Activated CD8-positive, alpha-beta memory T cell treated with anti-CD3 and anti-CD28 coated beads for 48 hours (primary cell): ENCODE results near the gene ATP6V0C.
"Not testable (repeated sequence)": the region's sequence is repeated elsewhere in the genome, so short reads cannot be mapped to it uniquely, and the experiment has no call there.

ENCODE experiments used
- DNase-seq, 3 experiments: peaks; one replicate each; pipeline ENCODE4 v3.0.0-alpha.2; 2020; ENCODE audit warnings: low read depth in 2 of 3, low spot score in 2 of 3

The ATP6V0C gene

DNA sequence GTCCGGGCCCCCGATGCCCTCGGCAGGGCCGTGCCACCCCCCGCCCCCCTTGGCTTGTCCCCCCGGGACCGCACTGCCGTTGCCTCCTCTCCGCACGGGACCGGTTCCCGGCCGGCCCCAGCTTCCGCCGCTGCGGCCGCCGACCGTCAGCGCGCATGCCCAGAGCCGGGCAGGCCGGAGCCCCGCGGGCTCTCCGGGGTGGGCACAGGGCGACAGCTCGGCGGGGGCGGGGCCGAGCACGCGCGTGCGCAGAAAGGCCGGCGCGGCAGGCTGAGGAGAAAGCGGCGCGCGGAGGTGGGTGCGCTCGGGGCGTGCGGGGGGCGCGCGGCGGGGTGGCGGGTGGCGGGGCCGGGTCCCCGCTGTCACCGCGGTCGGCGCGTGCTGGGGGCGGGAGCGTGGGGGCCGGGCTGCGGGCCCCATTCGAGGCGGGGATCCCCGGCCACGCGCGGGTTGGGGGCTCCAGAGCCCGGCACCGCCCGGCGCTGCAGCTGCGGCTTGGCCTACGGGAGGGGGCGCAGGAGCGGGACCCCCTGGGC, 38.8 kb upstream of the ATP6V0C start, which contains the start of gene TBC1D24:
TSS of gene TBC1D24 (plus strand) at position 251 of the 536 bp plus-strand sequence. CDS start 21,022 bp downstream, outside the sequence.
- DNase-seq: peak; percentile 66 to 82 (median 69)

DNA sequence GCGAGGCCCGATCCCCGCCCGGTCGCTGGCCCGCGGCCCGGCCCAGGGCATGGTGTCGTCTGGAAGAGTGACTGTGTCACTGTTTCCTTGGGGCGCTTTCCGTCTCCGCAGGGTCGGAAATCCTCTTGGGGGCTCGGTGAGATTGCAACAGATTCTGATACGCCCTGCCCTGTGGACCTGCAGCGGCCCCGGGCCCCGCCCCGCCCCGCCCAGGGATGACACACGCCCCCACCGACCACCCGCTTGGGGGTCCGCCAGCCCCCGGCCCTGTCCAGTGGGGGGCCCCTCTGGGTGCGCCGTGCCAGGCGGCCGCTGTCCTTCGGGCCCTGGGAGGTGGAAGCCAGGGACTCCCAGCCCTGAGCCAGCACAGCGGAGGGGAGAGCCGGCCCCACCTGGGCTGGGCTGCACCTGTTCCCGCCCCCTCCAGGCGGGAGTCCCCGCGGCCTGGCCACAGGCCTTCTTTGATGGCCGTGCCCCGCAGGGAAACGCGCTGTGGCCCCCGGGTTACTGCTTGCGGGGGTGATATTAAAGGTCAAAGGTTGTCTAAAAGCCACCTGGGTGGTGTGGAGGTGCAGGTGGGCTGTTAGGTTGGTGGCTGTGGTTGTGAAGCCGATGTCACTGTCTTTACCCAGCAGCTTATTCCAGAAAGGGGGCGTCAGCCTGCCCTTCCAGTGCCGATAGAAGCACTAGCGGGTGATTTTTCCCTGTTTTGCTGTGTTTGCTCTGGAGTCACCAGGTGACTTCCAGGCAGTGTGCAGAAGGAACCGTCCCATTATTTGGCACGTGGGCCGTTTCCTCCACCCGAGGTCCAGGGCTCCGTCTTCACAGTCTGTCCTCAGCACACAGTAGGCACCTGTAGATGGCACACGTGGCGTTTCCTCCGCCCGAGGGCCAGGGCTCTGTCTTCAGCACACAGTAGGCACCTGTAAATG, 38.1 kb upstream of the ATP6V0C start:
- no peak for DNase-seq

DNA sequence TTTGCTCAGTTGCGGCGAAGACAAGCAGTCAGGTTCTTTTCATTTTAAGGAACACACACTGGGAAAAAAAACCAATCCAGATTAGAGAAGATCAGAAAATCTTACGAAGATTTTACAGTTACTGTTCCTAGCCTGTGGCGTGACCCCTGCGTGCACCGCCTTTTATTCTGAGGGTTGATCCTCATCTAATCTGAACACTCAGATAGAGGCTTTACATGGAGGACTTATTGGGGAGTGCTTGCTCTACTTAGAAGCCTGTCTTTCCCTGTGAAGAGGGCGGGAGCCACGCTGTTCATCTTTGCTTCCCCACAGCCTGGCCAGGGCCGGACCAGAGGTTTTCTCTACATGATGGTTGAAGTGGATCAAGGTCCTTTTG, 37.4 kb upstream of the ATP6V0C start:
- no peak for DNase-seq

DNA sequence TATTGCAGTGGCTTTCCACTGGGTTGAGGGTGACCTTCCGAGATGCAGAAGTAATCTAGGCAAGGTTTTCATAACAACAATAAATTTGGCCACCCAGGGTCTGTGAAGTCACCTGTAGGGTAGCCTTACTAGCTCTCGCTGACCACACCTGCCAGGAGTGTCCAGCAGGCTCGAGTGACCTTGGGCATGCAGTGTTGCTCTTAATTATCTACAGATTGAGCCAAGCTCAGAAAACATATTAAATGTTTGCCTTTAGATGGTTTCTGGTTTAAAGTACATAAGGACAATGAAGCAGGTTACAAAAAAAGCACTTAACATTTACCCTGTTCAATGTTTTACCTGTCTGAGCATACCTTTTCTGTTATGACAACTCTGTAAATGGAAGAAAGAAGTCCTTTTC, 37.0 kb upstream of the ATP6V0C start:
- DNase-seq: no peak

DNA sequence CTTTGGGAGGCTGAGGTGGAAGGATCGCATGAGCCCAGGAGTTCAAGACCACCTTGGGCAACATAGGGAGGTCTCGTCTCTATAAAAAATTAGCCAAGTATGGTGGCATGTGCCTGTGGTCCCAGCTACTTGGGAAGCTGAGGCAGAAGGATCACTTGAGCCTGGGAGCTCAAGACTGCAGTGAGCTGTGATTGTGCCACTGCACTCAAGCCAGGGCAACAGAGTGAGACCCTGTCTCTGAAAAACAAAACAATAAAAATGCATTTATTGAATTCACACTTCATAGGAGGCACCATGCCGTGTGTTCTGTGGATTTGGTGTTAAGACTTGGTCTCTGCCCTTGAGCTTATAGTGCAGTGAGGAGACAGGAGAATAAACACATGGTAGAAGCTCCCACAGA, 36.4 kb upstream of the ATP6V0C start:
- no peak for DNase-seq

DNA sequence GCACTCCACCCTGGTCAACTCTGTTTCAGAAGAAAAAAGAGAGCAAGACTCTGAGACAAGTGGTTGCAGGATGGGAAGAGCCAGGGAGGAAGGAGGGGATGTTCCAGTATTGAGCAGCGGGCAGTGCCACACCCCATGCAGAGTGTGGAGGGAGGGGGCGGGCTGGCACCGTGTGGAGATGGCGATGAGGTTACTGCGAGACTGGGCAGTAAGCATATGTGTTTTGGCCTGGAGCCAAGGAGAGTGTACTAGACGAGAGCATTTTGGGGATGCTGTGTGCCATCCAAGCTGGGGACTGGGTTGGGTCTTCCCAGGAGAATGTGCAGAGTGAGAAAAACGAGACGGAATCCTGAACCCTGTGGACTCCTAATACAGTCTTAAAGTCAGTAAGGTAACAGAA, 35.5 kb upstream of the ATP6V0C start:
- no peak for DNase-seq

DNA sequence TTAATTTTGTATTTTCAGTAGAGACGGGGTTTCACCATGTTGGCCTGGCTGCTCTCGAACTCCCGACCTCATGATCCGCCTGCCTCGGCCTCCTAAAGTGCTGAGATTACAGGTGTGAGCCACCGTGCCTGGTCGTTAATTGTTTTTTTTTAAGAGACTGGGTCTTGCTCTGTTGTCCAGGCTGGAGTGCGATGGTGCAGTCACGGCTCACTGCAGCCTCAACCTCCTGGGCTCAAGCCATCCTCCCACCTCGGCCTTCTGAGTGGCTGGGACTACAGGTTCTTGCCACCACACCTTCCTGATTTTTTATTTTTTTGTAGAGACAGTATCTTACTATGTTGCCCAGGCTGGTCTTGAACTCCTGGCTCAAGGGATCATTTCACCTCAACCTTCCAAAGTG, 33.8 kb upstream of the ATP6V0C start:
- not testable (repeated sequence) for DNase-seq

DNA sequence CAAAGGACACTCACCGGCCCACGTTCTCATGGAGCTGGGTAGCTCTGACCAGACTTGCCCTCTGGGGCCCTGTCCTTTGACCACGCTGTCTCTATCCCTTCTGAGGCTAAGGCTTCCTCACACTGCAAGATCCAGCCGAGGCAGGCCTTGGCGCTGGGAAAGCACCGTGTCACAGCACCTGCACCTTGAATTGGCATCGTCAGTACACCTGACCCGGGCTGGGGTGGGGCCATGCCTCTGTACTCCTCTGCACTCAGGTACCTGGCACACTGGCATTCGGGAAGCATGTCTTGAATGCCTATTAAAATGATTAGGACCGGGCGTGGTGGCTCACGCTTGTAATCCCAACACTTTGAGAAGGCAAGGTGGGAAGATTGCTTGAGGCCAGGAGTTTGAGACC, 32.8 kb upstream of the ATP6V0C start:
- DNase-seq: no peak

DNA sequence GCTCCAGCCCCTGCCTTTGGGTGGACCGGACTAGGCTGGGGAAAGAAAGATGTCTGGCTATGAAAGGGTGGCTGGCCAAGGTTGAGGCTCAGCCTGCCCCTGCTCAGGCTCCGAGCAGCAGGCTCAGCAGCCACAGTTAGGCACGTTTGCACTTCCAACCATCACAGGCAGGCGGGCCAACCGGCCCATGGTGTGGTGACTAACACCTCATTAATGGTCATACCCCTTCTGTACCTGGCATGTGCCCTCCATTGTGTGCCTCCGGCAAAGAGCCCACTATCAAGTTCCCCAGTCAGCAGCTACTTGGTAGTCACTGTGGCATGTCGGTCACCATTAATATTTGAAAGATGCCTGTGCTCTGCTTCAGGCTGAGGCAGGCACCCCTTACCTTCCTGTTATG, 32.1 kb upstream of the ATP6V0C start:
- no peak for DNase-seq

DNA sequence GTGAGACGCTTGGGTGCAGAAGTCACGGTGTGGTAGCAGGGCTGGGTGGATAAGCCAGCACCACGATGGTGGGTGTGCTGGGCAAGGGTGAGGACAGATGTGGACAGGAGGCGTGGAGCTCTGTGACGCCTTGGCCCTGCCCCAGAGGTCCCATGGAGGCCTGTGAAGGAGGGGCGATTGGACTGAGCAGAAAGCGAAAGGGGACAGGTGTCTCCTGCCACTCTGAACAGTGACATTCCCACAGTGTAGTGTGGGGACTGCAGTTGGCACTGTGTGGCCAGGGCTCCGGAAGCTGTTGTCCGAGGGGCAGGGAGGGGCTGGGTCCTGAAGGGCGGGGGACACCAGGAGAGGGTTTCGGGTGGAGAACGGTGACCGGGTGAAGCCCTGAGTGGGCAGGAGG, 31.5 kb upstream of the ATP6V0C start:
- no peak for DNase-seq

DNA sequence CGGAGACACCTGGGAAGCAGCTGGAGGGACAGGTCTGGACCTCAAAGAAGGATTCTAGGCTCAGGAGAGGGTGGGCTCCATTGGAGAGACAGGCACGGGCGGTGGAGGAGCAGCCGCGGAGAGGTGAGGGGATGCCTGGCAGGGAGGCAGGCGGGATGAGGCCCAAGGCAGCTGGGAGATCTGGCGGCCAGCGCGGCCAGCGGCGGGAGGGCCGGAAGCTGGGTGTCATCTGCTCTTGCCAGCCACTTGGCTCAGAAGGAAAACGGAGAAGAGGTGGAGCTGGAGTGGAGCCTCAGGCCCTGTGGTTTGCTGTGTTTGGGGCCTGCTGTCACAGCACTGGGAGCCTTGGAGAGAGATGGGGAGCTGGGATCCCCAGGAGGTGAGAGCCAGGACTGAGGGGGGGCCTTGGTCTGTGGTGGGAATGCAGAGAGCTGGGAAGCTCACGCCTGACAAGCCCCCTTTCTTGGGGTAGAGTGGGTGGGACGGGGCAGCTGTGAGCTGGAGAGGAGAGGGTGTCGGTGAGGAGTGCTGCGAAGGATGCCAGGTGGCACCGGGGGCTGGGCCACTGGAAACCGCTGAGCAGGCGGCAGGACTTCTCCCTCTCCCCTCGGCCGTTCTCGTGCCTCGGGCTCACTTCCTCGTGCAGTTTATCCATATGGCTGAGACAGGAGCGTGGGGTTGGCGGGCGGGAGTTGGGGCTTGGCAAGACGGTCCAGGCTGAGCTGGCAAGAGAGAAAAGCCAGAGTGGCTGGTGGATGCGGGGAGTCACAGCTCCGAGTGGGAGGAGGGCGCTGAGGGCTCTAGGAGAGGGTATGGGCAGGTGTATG, 30.8 kb upstream of the ATP6V0C start:
- no peak for DNase-seq

DNA sequence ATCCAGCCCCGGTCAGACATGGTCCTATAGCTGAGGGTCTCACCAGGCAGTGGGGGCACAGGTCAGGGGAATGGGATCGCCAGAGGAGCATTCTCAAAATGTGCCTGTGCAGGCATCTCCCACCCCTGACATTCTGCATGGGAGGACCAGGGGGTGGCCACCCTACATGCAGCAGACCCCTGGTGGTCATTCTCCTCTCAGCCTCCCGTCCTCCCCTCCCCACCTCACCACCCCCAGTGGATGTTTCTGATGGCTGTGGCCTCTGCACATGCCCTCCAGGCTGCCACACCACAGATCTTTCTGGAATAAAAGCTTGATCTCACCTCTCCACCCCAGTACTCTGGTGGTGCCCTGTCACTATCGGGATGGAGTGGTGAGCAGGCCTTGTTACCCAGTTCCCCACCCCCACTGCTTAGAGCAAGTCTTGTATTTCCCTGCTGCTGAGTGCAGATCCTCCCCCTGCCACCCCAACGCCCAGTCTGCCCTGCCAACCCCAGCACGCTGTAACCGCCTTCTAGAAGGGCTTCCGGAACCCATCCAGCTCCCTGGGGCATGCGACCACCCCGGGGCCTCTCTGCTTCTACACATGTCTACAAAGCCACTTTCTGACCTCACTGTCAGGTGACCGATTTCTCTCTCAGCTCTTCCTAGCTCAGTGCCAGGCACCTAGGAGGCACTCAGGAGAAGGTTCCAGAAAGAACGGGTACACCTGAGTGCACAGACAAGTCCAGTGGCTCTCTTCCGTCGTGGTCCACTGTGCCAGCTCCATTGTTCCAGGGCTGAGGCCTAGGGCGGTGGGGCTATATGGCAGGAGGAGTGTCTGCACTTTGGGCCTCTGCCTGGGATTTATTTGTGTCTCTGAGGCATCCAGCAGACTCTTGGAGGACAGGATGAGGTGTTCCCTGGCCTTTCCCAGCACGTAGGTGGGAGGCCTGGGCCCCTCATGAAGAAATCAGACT, 29.5 kb upstream of the ATP6V0C start:
- no peak for DNase-seq

DNA sequence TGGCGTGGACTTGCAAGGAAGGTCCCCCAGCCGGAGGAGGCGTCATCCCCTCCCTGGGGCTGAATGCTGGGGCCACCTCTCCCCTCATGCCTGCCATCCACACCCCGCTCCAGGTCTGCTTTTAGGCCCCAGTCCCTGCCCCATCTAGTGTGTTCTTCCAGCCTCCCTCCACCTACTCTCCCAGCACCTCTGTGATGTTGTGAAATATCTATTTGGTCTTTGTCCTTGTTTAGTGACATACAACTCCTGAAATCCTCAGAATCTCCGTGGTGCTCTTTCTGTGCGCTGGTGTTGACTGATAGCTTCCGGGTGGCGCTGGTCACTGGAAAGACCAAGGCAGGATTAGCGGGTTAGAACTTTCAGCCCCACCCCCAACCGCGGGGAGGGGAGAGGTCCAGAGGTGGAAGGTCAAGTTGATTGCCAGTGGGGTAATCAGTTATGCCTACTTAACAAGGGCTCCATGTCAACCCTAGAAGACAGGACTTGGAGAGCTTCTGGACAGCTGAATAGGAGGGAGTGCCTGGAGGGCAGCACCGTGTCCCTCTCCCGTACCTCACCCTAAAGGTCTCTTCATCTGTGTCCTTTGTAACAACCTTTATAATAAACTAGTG, 28.7 kb upstream of the ATP6V0C start:
- DNase-seq: no peak

DNA sequence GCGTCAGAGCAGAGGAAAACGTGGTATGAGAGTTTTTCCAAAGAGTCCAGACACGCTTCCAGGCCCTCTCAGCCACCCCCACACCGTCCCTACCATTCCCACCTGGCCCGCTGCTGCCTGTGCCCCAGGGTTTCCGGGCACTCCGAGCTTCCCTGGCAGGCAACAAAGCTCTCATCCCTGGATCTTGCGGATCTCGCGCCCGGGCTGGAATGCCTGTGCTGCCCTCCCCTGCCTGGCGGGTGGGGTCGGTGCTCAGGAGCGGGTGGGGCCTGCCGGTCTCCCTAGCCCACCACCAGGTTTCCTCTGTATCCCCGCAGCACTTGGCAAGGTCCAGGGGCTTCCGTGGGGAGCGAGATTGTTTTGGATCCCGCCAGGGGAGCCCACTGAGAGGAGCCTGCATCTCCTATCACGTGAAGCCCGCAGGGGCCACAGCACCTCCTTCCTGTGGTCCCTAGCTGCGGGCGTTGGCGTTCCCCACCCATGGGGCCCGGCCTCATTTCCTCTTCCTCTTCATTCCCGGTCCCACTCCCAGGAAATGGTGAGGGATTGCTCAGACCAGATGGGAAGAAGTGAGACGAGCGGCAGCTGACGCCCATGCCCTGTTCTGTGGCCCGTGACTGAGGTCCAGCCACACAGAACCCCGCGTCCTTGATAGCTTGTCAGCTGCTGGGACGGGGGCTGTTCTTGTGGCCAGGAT, 27.8 kb upstream of the ATP6V0C start:
- DNase-seq: no peak

DNA sequence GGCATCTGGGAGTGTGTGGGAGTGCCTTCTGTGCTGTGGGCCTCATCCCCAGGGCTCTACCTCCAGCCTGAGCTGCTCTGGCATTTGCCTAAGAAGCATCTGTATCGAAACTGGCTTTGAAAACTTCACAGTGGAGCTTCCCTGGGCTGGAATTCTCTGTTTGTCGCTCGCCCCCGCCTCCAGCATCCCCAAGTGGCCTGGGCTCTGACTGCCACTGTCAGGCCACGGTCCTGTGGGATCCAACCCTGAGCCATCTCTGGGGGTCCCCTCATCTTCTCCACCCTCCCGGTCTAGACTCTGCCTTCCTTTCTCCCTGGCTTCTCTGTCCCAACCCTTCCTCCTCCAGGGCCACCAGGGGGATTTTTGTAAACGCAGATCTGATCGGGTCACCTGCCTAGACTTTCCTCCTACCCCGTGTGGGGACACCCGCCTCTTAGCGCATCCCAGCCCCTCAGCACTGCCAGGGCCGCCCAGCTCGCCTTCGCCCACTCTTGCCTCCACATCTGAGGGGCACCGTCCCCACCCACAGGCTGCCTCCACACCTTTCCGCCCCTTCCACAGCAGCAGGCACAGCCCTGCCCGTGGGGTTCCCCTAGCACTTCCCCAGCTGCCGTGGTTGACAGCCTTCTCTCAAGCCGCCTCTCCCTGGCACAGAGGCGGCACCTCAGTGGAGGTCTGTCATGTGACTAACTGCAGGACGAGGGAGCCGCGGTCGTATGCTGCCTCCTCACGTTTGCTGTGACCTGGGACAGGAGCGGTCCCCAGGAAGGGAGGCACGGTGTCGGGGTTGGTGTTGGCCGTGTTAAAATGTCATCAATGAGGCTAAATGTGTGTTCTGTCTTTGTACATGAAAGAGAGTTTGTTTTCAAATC, 26.9 kb upstream of the ATP6V0C start:
- DNase-seq: peak in 1 of 3 experiments; percentile 47

DNA sequence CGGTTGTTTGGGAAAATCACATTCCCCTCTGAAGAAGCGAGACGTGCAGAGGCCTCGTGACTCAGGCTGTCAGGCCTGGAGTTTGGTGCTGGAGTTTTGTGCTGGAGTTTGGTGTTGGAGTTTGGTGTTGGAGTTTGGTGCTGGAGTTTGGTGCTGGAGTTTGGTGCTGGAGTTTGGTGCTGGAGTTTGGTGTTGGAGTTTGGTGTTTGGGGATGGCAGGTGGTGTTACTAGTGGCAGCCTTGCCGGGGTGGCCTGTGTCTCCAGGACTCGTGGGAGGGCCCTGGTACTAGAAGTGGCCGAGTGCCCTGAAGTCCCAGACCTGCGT, 26.3 kb upstream of the ATP6V0C start:
- no peak for DNase-seq

DNA sequence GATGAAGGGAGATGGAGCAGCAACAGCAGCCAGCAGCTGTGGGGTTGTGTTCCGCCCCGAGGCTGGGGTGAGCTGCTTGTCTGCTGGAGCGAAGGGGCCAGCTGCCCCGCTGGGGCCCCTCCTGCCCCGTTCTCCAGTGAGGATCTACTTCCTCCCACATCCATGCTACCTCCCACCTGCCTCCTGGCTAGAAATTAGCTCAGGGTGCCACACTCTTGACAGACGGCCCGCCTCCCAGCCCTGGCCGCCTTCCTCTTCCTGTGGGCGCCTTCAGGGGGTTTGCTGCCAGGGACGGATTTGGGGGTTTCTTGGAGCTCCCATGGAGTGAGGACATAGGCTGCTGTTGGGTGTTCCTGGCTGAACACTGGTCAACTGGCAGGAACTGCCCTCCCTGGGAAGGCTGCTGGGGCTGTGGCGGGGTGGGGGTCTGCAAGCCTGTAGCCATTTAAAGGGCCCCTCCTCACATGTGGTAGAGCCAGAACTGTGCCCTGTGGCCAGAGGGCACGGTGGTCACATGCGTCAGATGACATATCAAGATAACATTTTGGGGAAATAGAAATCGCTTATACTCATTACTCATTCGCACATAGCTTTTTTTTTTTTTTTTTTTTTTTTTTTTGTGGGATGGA, 25.7 kb upstream of the ATP6V0C start:
- DNase-seq: no peak

DNA sequence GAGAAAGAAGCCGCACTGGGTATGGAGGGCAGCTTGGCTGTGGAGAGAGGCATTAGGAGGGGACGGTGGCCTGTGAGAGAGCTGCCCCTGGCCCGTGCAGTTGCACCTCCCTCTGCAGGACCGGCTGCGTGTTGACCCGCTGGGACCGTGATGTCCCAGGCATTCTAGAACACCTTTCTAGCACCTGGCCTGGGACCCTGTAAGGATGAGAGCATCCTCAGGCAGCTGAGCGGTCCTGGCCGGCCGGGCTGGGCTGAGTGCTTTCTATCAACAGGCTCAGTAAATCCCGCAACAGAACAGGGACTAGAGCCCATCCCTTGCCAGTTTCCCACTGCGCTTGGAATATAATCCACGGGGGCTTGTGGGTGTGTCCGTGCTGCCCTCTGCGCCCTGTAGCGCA, 24.2 kb upstream of the ATP6V0C start:
- DNase-seq: no peak
